A549 (cell line): ENCODE results near the gene SLCO3A1.

Source experiments
- CTCF ChIP-seq: fragments of >200 bp; sonication (Bioruptor Twin); formaldehyde crosslinking; IDR thresholded peaks from 3 replicates; pipeline ENCODE4 v1.5.1; 2016
- HOXA7 ChIP-seq: fragments of 250-450 bp; sonication (Bioruptor Pico); IDR thresholded peaks from 2 replicates; pipeline ENCODE4 v1.5.0; 2020; ENCODE audit warnings: mild to moderate bottlenecking, moderate library complexity
- MYC ChIP-seq: IDR thresholded peaks from 2 replicates; pipeline ENCODE4 v1.6.1; 2012; ENCODE audit warnings: mild to moderate bottlenecking, inconsistent platforms, low read length, improper control_type of control experiment, borderline replicate concordance
- NFE2L2 ChIP-seq: fragments of 150-350 bp; conservative IDR thresholded peaks from 2 replicates; pipeline ENCODE4 v1.6.1; 2014; ENCODE audit warnings: low read length
- SMC3 ChIP-seq: fragments of >200 bp; sonication (Bioruptor Twin); formaldehyde crosslinking; IDR thresholded peaks from 3 replicates; pipeline ENCODE4 v1.6.1; 2018; ENCODE audit warnings: inconsistent platforms

- TF ChIP-seq MYC (no peak), CTCF (no peak), NFE2L2 (no peak), SMC3 (no peak), HOXA7 (no peak)
Measured at GRCh38 chr15:92068121-92068520, 214.6 kb downstream of the SLCO3A1 start.
